ENCODE results near the gene CCDC187.

CCDC187 gene

DNA sequence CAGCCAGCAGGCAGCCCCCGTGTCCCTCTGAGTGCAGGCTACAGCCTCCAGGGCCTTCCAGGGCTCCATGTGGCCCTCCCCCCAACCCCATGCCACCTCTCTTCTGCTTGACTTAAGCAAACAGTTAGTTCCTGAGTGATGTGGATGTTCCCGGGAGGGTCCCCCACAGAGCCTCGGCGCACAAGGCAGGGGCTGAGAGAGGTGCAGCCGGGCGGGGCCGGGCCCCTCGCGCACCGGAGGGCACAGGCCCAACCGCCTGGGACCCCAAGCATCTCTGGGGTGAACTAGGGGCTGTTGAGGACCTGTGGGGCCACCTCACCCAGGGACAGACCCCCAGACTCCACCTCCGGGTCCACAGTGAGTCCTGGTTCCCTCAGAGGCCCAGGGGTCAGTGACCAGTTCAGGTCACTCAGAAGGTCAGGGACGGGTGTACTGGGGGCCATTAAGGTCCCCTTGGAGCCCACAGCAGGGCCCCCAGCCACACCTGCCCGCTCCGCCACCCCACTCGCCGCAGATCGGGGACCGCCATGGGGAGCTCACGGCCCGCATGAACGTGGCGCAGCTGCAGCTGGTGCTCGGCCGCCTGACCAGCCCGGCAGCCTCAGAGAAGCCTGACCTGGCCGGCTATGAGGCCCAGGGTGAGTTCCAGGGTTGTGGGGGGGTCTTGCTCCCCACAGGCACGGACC, 36.6 kb upstream of the CCDC187 start:
- no peak overlapping the region for H3K27ac ChIP-seq
- TF ChIP-seq, protein P1, sequence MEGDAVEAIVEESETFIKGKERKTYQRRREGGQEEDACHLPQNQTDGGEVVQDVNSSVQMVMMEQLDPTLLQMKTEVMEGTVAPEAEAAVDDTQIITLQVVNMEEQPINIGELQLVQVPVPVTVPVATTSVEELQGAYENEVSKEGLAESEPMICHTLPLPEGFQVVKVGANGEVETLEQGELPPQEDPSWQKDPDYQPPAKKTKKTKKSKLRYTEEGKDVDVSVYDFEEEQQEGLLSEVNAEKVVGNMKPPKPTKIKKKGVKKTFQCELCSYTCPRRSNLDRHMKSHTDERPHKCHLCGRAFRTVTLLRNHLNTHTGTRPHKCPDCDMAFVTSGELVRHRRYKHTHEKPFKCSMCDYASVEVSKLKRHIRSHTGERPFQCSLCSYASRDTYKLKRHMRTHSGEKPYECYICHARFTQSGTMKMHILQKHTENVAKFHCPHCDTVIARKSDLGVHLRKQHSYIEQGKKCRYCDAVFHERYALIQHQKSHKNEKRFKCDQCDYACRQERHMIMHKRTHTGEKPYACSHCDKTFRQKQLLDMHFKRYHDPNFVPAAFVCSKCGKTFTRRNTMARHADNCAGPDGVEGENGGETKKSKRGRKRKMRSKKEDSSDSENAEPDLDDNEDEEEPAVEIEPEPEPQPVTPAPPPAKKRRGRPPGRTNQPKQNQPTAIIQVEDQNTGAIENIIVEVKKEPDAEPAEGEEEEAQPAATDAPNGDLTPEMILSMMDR (conservative IDR thresholded peaks at IDR 0.05; ENCODE audit: low read depth), result no peak
- DNase-seq (ENCODE audit: low spot score), result no peak
- POLR2A ChIA-PET (ENCODE audit: low non-redundant PET), result interaction anchor here (1.0 kb wide), 1 partner anchor 22 kb away, joined by 3 read pairs; no protein-coding TSS in a partner anchor
- CTCF ChIA-PET, result interaction anchor here (1.0 to 2.5 kb wide), 5 partner anchors 10 to 69 kb away, joined by 3 to 17 read pairs (median 5); partner anchors contain the start of genes DNLZ, ENTR1 and PMPCA

DNA sequence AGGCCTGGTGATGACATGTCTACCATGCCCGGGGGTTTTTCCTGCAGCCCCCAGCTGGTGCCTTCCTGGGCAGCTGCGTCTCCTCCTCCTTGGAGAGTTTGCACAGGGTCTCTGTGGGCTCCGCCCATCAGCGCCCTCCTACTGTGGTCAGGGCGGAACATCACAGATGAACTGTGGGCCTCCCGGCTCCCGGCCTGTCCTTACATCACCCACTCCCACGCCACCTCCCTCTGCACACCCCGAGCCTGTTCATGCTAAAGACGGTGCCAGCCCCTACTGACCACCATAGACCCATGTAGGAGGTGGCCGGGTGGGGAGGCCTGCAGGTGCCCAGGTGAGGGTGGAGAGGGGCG, 36.0 kb upstream of the CCDC187 start:
- CTCF ChIA-PET, result interaction anchor here (0.6 to 2.5 kb wide), 14 partner anchors 9 to 863 kb away, joined by 3 to 17 read pairs (median 4); partner anchors contain the start of genes DNLZ, ENTR1 and PMPCA
- POLR2A ChIA-PET (ENCODE audit: low non-redundant PET), result interaction anchor here (1.0 kb wide), 1 partner anchor 23 kb away, joined by 3 read pairs; no protein-coding TSS in a partner anchor

DNA sequence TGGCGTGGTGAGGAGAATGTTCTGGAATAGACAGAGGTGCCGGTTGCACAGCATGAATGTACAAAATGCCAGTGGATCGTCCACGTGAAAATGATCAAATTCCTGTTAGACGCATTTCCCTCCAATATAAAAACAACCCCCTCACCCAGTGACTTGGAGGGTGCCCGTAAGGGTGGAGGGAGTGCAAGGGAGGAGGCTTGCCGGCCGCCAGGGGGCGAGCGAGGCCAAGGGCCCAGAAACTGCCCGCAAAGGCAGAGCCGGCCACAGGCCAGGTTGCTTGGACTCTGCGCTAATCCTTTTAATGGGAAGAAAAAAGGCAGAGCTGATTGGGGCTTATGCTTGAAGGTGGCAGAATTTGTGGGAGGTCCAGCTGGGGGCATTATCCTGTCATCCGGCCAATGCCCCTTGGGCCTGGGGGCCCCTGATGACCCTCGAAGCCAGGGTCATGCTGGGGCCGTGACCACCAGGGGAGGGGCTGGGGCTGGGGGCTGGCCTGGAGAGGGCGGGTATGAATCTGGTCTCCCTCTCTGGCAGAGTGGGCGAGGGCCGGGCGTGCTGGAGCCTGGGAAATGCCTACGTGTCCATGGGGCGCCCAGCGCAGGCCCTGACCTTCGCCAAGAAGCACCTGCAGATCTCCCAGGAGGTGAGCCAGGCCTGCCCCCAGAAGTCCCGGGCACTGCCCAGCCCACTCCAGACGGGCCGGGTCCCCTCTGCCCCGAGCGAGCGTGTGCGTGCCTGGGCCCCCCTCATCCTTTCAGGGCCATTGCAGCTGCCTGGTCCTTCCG, 35.5 kb upstream of the CCDC187 start:
- POLR2A ChIA-PET (ENCODE audit: low non-redundant PET), result interaction anchor here (1.0 kb wide), 1 partner anchor 24 kb away, joined by 3 read pairs; no protein-coding TSS in a partner anchor
- H3K27ac ChIP-seq, result peak overlapping the region; percentile 23
- TF ChIP-seq, protein P1 (conservative IDR thresholded peaks at IDR 0.05; ENCODE audit: low read depth), result peak; percentile 100
- CTCF ChIA-PET, result interaction anchor here (0.6 to 2.5 kb wide), 14 partner anchors 9 to 862 kb away, joined by 3 to 17 read pairs (median 4); partner anchors contain the start of genes DNLZ, ENTR1 and PMPCA
- peak; percentile 84 for DNase-seq (ENCODE audit: low spot score)

More for the DNA sequence above, 36.0 kb upstream of the CCDC187 start:
- H3K27ac ChIP-seq, result no peak overlapping the region
- DNase-seq (ENCODE audit: low spot score), result no peak
- TF ChIP-seq, protein P1 (conservative IDR thresholded peaks at IDR 0.05; ENCODE audit: low read depth), result no peak

GRCh38 chr9:136338511-136338910, 34.6 kb upstream of the CCDC187 start:
- TF ChIP-seq, protein P1 (conservative IDR thresholded peaks at IDR 0.05; ENCODE audit: low read depth), result no peak
- DNase-seq (ENCODE audit: low spot score), result no peak
- peak overlapping the region; percentile 23 for H3K27ac ChIP-seq
- ChIA-PET CTCF (interaction anchor here (0.5 to 1.7 kb wide), 6 partner anchors 15 to 306 kb away, joined by 3 to 4 read pairs (median 3); partner anchors contain the start of gene DNLZ), POLR2A (ENCODE audit: low non-redundant PET) (no interaction called here)

- ChIA-PET POLR2A (ENCODE audit: low non-redundant PET) (no interaction called here), CTCF (interaction anchor here (0.5 to 1.7 kb wide), 9 partner anchors 14 to 334 kb away, joined by 3 to 6 read pairs (median 3); partner anchors contain the start of gene DNLZ)
- TF ChIP-seq, protein P1 (conservative IDR thresholded peaks at IDR 0.05; ENCODE audit: low read depth), result no peak
- DNase-seq (ENCODE audit: low spot score), result no peak
- no peak overlapping the region for H3K27ac ChIP-seq
Observed at GRCh38 chr9:136337416-136338395, 33.8 kb upstream of the CCDC187 start.
